KG1 (cell line): ENCODE measurements around the gene VCP.

Experiments
- DNase-seq: peaks from one replicate; lab custom pipeline; 2025; lab: John Stamatoyannopoulos, UW

VCP gene

GRCh38 chr9:35103660-35104191 is 31.3 kb upstream of the VCP start:
- DNase-seq = no peak

- peak; percentile 66 for DNase-seq
Measured at GRCh38 chr9:35102769-35103659, 30.6 kb upstream of the VCP start, which contains the start of gene STOML2. Gene STOML2, minus strand, starts transcription at chr9:35103131. Its CDS starts 37 bp downstream, at chr9:35103094.

- no peak for DNase-seq
Measured at GRCh38 chr9:35102465-35102768, 30.0 kb upstream of the VCP start.

- DNase-seq = no peak
Measured at GRCh38 chr9:35097573-35097972, 25.1 kb upstream of the VCP start.

GRCh38 chr9:35096035-35096849 is 23.8 kb upstream of the VCP start, which contains the start of gene PIGO:
Gene PIGO, minus strand, starts transcription at chr9:35096591. Its CDS starts 1,026 bp downstream, at chr9:35095565.
- DNase-seq = peak; percentile 85

GRCh38 chr9:35091536-35091935 is 19.1 kb upstream of the VCP start:
- DNase-seq = no peak

GRCh38 chr9:35089434-35089833 is 17.0 kb upstream of the VCP start:
- no peak for DNase-seq

GRCh38 chr9:35085078-35085477 is 12.7 kb upstream of the VCP start:
- DNase-seq = no peak

- DNase-seq = peak; percentile 95
Measured at GRCh38 chr9:35079426-35080341, 7.3 kb upstream of the VCP start, which contains the start of gene FANCG. Gene FANCG, minus strand, starts transcription at chr9:35079942. Its CDS starts 418 bp downstream, at chr9:35079524.

GRCh38 chr9:35079041-35079425 is 6.6 kb upstream of the VCP start:
- DNase-seq = no peak

- DNase-seq = no peak
Measured at GRCh38 chr9:35078066-35078465, 5.6 kb upstream of the VCP start.

GRCh38 chr9:35076848-35077247 is 4.4 kb upstream of the VCP start:
- DNase-seq = no peak

GRCh38 chr9:35075358-35075757 is 2.9 kb upstream of the VCP start:
- no peak for DNase-seq

- DNase-seq = no peak
Measured at GRCh38 chr9:35074791-35075190, 2.4 kb upstream of the VCP start.

GRCh38 chr9:35074141-35074540 is 1.7 kb upstream of the VCP start:
- no peak for DNase-seq

GRCh38 chr9:35073279-35073612 is 821 bp upstream of the VCP start:
- no peak for DNase-seq

GRCh38 chr9:35071814-35072460 is 488 bp downstream of the VCP start:
- DNase-seq = peak; percentile 72

GRCh38 chr9:35070823-35071813 is 1.3 kb downstream of the VCP start:
- DNase-seq = no peak

GRCh38 chr9:35069020-35069419 is 3.4 kb downstream of the VCP start:
- DNase-seq = no peak

- DNase-seq = no peak
Measured at GRCh38 chr9:35067056-35067455, 5.4 kb downstream of the VCP start.
